SK-N-SH treated with all-trans-retinoic acid at 6 μM for 48 hours (cell line): ENCODE results near the gene PRM1.

Source experiments
- BACH2 ChIP-seq: fragments of 250-450 bp; sonication (Bioruptor Pico); IDR thresholded peaks from 2 replicates; pipeline ENCODE4 v1.9.0; 2021; ENCODE audit warnings: mild to moderate bottlenecking, borderline replicate concordance
- ESRRG ChIP-seq: fragments of 250-450 bp; sonication (Bioruptor Pico); IDR thresholded peaks from 2 replicates; pipeline ENCODE4 v1.6.1; 2021; ENCODE audit warnings: mild to moderate bottlenecking
- PATZ1 ChIP-seq: fragments of 250-450 bp; sonication (Bioruptor Pico); IDR thresholded peaks from 2 replicates; pipeline ENCODE4 v1.8.0; 2020; ENCODE audit warnings: mild to moderate bottlenecking, moderate library complexity, borderline replicate concordance
- RARB ChIP-seq: fragments of 250-450 bp; sonication (Bioruptor Pico); IDR thresholded peaks from 2 replicates; pipeline ENCODE4 v1.8.0; 2021; ENCODE audit warnings: mild to moderate bottlenecking, moderate library complexity
- SNAI2 ChIP-seq: fragments of 250-450 bp; sonication (Bioruptor Pico); IDR thresholded peaks from 2 replicates; pipeline ENCODE4 v1.5.0; 2020; ENCODE audit warnings: mild to moderate bottlenecking, moderate library complexity
- ZFP3 ChIP-seq: fragments of 250-450 bp; sonication (Bioruptor Pico); IDR thresholded peaks from 2 replicates; pipeline ENCODE4 v1.5.0; 2020; ENCODE audit warnings: mild to moderate bottlenecking, moderate library complexity
- TF ChIP-seq, protein P1 (sequence below): fragments of 250-450 bp; sonication (Bioruptor Pico); IDR thresholded peaks from 2 replicates; pipeline ENCODE4 v1.5.1; 2020; ENCODE audit warnings: low read depth, mild to moderate bottlenecking, moderate library complexity

DNA sequence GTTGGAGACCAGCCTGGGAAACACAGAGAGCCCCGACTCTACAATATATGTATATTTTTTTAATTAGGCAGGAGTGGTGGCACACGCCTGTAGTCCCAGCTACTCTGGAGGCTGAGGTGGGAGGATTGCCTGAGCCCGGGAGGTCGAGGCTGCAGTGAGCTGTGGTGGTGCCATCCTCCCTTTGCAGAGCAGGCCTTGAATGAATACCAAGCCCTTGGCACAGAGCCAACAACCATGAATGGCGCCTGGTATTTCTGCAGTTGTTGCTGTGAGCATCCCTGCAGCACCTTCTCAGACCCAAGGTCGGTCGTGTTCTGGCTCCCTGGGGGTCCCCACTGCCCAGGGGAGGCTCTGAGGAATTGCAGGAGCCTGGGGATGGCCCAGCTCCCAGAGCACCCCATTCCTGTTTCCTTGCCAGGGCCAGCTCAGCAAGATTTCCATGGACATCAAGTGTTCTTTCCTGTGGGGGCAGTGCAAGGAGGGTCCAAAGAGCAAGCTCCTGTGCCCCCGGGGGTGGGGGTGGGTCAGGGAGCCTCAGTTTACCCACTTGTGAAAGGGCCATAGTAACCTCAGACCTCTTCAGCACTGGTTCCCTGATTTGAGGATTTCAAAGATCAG, 38.5 kb upstream of the PRM1 start:
- TF ChIP-seq ZFP3 (CRISPR knock-in tag) = no peak
- TF ChIP-seq, protein P1, sequence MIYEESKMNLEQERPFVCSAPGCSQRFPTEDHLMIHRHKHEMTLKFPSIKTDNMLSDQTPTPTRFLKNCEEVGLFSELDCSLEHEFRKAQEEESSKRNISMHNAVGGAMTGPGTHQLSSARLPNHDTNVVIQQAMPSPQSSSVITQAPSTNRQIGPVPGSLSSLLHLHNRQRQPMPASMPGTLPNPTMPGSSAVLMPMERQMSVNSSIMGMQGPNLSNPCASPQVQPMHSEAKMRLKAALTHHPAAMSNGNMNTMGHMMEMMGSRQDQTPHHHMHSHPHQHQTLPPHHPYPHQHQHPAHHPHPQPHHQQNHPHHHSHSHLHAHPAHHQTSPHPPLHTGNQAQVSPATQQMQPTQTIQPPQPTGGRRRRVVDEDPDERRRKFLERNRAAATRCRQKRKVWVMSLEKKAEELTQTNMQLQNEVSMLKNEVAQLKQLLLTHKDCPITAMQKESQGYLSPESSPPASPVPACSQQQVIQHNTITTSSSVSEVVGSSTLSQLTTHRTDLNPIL = no peak
- TF ChIP-seq RARB = no peak
- no peak for TF ChIP-seq BACH2 (CRISPR knock-in tag)
- TF ChIP-seq PATZ1 = no peak
- TF ChIP-seq SNAI2 (CRISPR knock-in tag) = no peak
- no peak for TF ChIP-seq ESRRG (CRISPR knock-in tag)
